Stimulated activated CD8-positive, alpha-beta memory T cell treated with anti-CD3 and anti-CD28 coated beads, Interleukin-7, amount 100 ng/mL, for 4 hours (primary cell): ENCODE results near the gene ACACB.

Source experiments
- DNase-seq, 2 donors: peaks; one replicate each; pipeline ENCODE4 v3.0.0-alpha.2; 2020; ENCODE audit warnings: low read depth in 2 of 2

ACACB gene

GRCh38 chr12:109109746-109110350 lies 6.5 kb upstream of the ACACB start:
- no peak for DNase-seq

GRCh38 chr12:109110988-109111495 lies 5.3 kb upstream of the ACACB start:
- peak; percentile 6 to 36 for DNase-seq

- no peak for DNase-seq
Measured at GRCh38 chr12:109112720-109113465, 3.5 kb upstream of the ACACB start.

- no peak for DNase-seq
Measured at GRCh38 chr12:109113661-109114321, 2.6 kb upstream of the ACACB start.

GRCh38 chr12:109114644-109115043 lies 1.7 kb upstream of the ACACB start:
- DNase-seq: no peak

- DNase-seq: no peak
Measured at GRCh38 chr12:109115404-109115757, 1.0 kb upstream of the ACACB start.

- no peak for DNase-seq
Measured at GRCh38 chr12:109116611-109116949, 193 bp downstream of the ACACB start.

- no peak for DNase-seq
Measured at GRCh38 chr12:109120095-109120494, 3.7 kb downstream of the ACACB start.

GRCh38 chr12:109120557-109120956 lies 4.2 kb downstream of the ACACB start:
- DNase-seq: no peak

GRCh38 chr12:109121346-109121880 lies 5.0 kb downstream of the ACACB start:
- no peak for DNase-seq

- DNase-seq: no peak
Measured at GRCh38 chr12:109124878-109125648, 8.7 kb downstream of the ACACB start.

- DNase-seq: no peak
Measured at GRCh38 chr12:109125791-109126190, 9.4 kb downstream of the ACACB start.

- DNase-seq: no peak
Measured at GRCh38 chr12:109126784-109127183, 10.4 kb downstream of the ACACB start.

- no peak for DNase-seq
Measured at GRCh38 chr12:109127533-109128242, 11.3 kb downstream of the ACACB start.

- no peak for DNase-seq
Measured at GRCh38 chr12:109130297-109131153, 14.1 kb downstream of the ACACB start.

- DNase-seq: no peak
Measured at GRCh38 chr12:109131154-109132050, 15.0 kb downstream of the ACACB start.

- DNase-seq: no peak
Measured at GRCh38 chr12:109134186-109134917, 18.0 kb downstream of the ACACB start.

GRCh38 chr12:109137055-109137454 lies 20.7 kb downstream of the ACACB start:
- DNase-seq: no peak

- no peak for DNase-seq
Measured at GRCh38 chr12:109139360-109139759, 23.0 kb downstream of the ACACB start.
